PFSK-1 (cell line): ENCODE results near the gene SOHLH2.

Source experiments
- FOXP2 ChIP-seq: optimal IDR thresholded peaks from 2 replicates; pipeline ENCODE3; 2011; ENCODE audit warnings: borderline replicate concordance, control low read depth, inconsistent platforms; ENCODE audit not compliant: insufficient read depth; ENCODE audit errors: extremely low read length, extremely low read depth
- POLR2AphosphoS5 ChIP-seq: IDR thresholded peaks from 2 replicates; pipeline ENCODE4 v1.6.1; 2012; ENCODE audit warnings: low read depth, mild to moderate bottlenecking, control low read depth, low read length, moderate library complexity
- SIN3A ChIP-seq: IDR thresholded peaks from 2 replicates; pipeline ENCODE4 v1.6.1; 2012; ENCODE audit warnings: mild to moderate bottlenecking, low read length, moderate library complexity, borderline replicate concordance; ENCODE audit not compliant: insufficient read depth
- TAF1 ChIP-seq: IDR thresholded peaks from 2 replicates; pipeline ENCODE4 v1.6.1; 2012; ENCODE audit warnings: low read length, control low read depth, borderline replicate concordance; ENCODE audit not compliant: insufficient read depth
- TF ChIP-seq, protein P1 (sequence below), 2 experiments: IDR thresholded peaks; 2 replicates each; pipeline versions ENCODE4 v1.6.1 to v1.8.0; 2011 to 2012; ENCODE audit warnings: low read depth in 2 of 2, low read length in 2 of 2, control low read depth in 1 of 2, inconsistent platforms in 1 of 2, mild to moderate bottlenecking in 1 of 2, moderate library complexity in 1 of 2; ENCODE audit not compliant: insufficient read depth in 1 of 2

SOHLH2 gene

GRCh38 chr13:36151591-36151990 is 62.8 kb downstream of the SOHLH2 start:
- TF ChIP-seq, protein P1, sequence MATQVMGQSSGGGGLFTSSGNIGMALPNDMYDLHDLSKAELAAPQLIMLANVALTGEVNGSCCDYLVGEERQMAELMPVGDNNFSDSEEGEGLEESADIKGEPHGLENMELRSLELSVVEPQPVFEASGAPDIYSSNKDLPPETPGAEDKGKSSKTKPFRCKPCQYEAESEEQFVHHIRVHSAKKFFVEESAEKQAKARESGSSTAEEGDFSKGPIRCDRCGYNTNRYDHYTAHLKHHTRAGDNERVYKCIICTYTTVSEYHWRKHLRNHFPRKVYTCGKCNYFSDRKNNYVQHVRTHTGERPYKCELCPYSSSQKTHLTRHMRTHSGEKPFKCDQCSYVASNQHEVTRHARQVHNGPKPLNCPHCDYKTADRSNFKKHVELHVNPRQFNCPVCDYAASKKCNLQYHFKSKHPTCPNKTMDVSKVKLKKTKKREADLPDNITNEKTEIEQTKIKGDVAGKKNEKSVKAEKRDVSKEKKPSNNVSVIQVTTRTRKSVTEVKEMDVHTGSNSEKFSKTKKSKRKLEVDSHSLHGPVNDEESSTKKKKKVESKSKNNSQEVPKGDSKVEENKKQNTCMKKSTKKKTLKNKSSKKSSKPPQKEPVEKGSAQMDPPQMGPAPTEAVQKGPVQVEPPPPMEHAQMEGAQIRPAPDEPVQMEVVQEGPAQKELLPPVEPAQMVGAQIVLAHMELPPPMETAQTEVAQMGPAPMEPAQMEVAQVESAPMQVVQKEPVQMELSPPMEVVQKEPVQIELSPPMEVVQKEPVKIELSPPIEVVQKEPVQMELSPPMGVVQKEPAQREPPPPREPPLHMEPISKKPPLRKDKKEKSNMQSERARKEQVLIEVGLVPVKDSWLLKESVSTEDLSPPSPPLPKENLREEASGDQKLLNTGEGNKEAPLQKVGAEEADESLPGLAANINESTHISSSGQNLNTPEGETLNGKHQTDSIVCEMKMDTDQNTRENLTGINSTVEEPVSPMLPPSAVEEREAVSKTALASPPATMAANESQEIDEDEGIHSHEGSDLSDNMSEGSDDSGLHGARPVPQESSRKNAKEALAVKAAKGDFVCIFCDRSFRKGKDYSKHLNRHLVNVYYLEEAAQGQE (IDR thresholded peaks at IDR 0.05; ENCODE audit: insufficient read depth in 1 of 2, low read depth in 2 of 2, low read length in 2 of 2) = no peak
- TF ChIP-seq FOXP2 (no peak), POLR2AphosphoS5 (no peak), TAF1 (no peak), SIN3A (no peak)

GRCh38 chr13:36148446-36148845 is 65.9 kb downstream of the SOHLH2 start:
- TF ChIP-seq SIN3A (no peak), FOXP2 (no peak), POLR2AphosphoS5 (no peak), TAF1 (no peak)
- TF ChIP-seq, protein P1 (IDR thresholded peaks at IDR 0.05; ENCODE audit: insufficient read depth in 1 of 2, low read depth in 2 of 2, low read length in 2 of 2) = no peak

- TF ChIP-seq FOXP2 = no peak
- TF ChIP-seq TAF1 = no peak
- no peak for TF ChIP-seq POLR2AphosphoS5
Measured at GRCh38 chr13:36147330-36147729, 67.0 kb downstream of the SOHLH2 start.

DNA sequence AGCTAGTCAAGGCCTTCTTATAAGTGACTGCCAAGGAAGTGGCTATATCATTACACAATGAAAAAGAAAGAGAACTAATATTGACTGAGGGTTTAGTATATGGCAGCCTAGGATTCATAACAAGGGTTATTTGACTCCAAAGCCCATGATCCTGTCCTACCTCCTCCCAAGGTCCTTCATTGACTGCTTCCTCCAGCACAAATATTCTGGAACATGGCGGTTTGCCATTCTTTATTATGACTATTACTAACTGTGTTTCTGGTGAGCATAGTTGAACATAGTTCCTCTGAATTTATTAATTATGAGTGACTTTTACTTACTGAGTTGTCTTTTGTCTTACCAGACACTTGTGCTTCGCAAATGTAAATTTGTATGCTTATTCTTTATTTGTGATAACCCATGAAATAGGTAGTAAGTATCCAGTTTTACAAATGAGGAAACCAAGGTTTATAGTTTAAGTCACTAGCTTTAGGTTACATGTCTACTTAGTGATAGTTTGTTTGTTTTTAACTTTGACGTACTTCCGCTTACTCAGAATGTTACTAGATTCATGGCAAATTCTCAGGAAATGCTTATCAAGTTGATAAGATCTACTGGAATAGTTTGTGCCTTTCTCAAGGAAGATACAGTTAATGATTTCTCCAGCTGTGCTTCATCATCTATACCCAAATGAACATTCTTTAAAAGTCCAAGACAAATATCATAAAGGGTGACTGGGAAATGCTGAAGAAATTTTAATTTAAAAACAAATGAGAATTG is 67.7 kb downstream of the SOHLH2 start:
- no peak for TF ChIP-seq TAF1

DNA sequence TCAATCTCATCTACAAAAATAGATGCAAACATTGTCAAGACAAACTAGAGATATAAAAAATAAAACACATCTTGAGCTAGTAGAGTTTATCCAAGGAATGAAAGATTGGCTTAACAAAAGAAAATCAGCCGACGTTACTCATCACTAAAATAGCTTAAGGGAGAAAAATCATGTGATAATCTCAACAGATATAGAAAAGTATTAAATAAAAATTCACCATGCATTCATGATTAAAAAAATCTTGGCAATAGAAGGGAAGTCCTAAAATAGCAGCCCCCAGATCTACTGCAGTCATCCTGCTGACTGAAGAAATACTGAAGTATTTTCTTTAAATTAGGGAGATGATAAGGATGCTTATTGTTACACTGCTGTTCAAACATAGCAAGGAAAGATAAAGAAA is 70.6 kb downstream of the SOHLH2 start:
- TF ChIP-seq, protein P1 (IDR thresholded peaks at IDR 0.05; ENCODE audit: insufficient read depth in 1 of 2, low read depth in 2 of 2, low read length in 2 of 2) = no peak
- no peak for TF ChIP-seq FOXP2
- TF ChIP-seq TAF1 = no peak
- TF ChIP-seq POLR2AphosphoS5 = no peak

DNA sequence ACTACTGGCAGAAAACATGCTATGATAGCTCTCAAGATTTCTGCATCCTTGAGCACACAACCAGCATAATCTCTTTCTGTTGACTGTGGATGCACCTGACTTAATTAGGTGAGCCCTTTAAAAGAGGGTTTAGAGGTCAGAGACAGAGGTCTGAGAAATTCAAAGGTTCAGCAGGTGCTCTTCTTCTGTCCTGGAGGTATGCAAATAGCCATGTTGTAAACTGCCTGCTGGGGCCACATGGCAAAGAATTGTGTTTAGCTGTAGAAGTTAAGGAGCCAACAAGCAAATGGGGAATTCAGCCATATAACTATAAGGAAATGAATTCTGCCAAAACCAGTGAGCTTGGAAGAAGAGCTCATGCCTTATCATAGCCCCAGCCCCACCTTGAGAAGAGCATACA is 71.6 kb downstream of the SOHLH2 start:
- TF ChIP-seq SIN3A (no peak), TAF1 (no peak), POLR2AphosphoS5 (no peak), FOXP2 (no peak)
- TF ChIP-seq, protein P1 (IDR thresholded peaks at IDR 0.05; ENCODE audit: insufficient read depth in 1 of 2, low read depth in 2 of 2, low read length in 2 of 2) = no peak
